HG03103 (cell line): ENCODE results near the gene MRPS5.
A peak's percentile ranks its signal among the peaks of the same experiment; 100 is the strongest.
"Not testable (repeated sequence)": the region's sequence is repeated elsewhere in the genome, so short reads cannot be mapped to it uniquely, and the experiment has no call there.

Experiments used
- ATAC-seq: cut with Tn5 transposase; IDR thresholded peaks from one replicate; pipeline ENCODE4 v1.9.1; 2021; ENCODE audit warnings: low read depth; ENCODE audit not compliant: unreplicated experiment

MRPS5 gene

DNA sequence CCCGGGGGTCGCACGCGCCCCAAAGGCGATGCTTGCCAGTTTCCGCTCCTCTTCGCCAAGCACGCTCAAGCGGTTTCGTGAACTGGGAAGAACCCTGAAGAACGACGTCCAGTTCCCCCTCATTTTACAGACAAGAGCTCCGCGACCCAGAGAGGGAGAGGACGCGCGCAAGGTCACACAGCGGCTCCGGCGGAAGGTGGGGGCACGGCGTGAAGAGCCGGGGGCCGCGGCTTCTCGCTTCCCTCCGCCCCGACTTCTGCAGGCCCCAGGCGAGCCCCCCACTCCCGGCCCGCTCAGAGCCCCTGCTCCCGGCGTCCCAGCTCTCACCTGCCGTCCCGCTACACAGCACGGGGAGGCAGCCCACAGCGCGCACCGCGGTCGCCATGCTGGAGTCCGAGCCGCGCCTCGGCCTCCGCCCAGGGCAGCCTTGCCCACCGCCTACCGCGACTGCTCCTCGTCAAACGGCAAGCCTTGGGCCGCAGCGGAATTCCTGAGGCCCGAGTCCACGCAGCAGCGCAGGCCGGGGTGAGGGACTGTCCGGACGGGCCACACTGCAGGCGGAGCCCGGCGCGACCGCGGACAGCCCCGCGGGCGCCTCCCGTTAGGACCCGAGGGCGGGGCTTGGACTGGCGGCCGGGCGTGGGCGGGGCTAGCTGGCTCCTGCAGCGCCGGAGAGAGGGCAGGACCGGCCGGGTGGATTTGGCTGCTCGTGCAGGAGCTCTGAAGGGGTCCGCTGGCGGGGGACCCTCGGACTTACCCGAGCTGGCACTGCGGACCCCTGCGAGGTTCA, at the start of gene MRPS5:
Gene MRPS5 (minus strand): TSS at position 402 of the 790 bp plus-strand sequence. CDS start 17 bp downstream, at position 385.
- peak; percentile 89 for ATAC-seq

DNA sequence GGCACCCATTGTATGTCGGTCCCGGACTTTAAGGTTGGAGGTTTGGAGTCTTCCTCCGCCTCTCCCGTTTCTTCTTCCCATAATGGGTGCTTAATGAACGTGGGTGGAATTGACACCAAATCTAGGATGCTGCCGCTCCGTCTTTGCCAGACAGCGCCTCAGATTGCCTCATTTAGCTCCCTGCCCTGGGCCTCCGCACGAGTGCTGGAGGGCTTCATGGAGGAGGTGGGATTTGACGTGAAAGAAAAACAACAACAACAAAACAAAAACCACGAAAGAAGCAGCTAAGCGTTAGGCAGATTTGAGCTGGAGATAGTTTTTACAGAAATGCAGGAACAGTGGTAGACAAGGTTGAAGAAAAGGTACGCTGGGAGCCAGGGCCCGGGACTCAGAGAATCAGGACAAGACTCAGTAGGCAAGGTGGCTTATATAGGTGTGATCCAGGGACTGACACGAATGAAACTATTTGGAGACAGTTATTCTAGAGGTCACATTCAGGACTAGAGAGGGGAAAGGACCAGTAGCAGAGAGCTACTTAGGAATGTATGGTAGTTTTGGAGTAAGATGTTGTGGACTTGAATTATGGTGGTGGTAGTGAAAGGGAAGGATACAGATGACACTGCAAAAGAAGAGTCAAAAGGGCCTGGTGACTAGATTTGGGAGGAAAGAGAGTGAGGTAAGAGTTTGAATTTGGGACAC, 44.6 kb upstream of the MRPS5 start:
- peak; percentile 1 for ATAC-seq

DNA sequence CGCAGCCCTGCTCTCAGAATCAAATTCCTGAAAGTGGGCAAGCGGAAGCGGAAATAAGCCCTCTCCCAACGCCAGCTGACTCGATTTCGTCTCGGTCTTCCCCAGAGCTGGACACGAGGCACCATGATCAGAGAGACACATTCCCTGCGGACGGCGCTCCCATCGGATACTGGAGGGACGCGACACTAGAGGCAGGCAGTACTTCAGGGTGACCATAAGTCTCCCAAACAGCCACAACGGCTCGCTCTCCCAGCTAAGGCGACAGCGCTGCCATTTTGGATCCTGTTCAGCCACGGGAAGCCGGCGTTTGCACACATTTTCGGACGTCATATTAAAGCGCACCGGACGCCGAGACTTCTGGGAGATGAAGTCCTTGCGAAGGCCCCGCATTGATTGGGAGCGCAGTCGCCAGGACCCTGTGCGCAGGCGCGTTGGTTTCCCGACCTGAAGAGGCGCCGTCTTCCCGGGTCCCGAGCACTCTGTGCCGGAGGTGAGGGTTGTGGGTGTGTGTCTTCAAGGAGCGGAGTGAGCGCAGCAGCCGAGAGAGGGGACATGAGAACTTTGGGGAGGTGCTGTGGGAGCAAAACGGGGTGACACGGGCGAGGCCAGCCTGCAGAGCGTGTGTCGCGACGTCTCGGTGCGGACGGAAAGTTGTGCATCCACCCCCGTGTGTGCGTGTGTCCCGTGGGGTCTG, 43.9 kb upstream of the MRPS5 start, which contains the start of gene ZNF2:
Gene ZNF2 (plus strand): TSS at position 439 of the 694 bp plus-strand sequence. CDS start 10,418 bp downstream, outside the sequence.
- peak; percentile 93 for ATAC-seq

DNA sequence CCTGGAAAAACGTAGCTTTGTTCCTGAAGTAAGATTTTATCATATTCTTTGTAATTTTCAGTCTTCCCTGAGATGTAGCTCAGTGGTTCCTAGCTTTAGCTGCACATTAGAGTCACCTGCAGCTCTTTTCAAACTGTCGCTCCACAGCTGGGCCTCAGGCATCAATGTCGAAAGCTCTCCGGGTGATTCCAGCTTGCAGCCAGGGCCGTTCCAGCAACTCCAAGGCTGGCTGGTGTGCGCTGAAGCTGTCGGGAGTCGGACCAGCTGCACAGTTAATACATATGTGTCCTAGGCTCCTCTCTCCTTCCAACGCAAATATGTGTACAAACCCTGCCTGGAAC, 43.4 kb upstream of the MRPS5 start:
- peak; percentile 4 for ATAC-seq

DNA sequence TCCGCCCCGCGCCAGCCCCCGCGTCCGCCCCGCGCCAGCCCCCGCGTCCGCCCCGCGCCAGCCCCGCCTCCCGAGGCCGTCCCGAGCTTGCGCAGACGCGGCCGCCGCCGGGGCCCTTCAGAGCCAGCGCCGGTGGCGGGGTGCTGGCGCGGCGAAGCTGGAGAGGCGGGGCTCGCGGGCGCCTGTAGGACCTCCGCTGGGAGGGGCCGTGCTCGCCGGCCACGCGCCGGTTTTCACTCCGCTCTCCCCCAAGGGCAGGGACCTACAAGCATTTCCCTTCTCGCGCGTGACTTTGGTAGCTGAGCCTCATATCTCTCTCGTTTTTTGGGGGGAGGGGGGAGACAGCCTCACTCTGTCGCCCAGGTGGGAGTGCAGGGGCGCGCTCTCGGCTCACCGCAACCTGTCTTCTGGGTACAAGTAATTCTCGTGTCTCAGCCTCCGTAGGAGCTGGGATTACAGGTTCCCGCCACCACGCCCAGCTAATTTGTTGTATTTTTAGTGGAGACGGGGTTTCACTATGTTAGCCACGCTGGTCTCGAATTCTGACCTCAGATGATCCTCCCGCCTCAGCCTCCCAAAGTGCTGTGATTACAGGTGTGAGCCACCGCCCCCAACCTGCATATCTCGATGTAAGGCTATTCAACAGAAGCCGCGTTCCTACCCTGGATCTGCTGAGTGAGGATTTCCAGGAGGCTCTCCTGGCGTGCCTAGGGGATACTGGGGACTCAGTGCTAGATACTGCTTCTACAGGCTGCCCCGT, 38.3 kb upstream of the MRPS5 start, which contains the start of gene ZNF514:
Gene ZNF514 (minus strand): TSS at position 159 of the 760 bp plus-strand sequence. CDS start 6,595 bp downstream, outside the sequence.
- peak; percentile 88 for ATAC-seq

DNA sequence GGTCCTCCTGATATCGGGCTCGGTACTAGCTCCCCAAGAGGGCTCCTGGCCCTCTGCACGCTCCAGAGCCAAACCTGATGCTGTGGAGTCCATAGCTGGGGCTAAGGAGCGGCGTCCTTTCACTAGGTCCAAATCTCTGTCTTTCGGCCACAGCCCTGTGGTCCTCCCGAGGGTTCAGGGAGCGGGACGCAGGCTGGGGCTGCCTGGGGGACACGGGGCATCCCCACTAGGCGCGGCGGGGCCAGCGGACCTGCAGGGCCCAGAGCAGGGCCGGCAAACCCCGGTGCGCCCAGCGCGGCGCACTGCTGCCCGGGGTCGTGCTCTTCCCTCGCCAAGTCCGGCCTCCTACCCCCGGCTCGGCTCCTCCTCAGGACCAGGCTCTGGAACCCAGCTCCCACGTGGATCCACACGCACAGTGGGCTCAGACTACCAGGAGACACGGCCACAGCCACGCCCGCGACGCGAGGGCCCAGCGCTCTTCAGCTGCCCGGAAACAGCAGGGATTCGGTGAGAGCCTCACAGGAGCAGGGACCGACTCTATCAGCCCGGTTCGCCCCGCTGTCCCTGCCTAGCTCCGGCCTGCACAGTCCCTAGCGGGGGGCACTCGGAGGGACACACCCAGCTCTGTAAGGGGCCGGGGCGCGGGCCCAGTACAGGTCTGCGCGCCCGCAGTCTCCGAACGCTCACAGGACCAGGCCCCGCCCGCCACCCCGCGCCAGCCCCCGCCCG, 37.4 kb upstream of the MRPS5 start:
- peak; percentile 36 for ATAC-seq

DNA sequence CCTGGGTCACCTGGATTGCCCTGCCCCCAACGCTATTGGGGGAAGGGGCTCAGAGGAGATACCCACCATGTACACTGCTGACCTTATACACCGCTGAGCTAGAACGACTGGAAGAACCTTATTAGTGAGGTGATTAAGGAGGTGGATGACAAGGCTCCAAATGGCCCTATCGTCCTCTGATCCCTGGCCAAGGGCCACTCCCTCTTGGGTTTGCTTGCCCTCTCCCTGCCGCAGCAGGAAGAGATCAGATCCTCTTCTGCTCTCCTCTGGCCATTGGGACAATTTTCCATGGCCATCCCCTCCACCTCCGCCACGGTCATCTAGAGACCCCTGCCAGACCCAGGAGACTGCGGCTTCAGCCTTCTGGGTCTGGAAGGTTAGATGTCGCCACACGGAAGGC, 36.8 kb upstream of the MRPS5 start:
- no peak for ATAC-seq

DNA sequence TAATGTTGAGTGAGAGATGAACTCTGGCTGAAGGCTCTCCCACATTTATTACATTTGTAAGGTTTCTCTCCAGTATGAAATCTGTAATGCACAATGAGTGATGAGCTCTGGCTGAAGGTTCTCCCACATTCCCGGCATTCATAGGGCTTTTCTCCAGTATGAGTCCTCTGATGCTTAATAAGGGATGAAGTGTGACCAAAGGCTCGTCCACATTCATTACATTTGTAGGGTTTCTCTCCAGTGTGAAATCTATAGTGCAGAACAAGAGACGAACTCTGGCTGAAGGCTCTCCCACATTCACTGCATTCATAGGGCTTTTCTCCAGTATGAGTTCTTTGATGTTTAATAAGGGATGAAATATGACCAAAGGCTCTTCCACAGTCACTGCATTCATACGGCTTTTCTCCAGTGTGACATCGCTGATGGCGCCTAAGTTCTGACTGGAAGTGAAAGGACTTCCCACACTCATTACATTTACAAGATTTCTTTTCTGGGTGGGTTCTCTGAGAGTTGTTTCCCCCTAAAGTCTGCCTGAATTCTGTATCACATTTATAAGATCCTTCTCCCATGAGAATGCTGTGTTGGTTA, 27.9 kb upstream of the MRPS5 start:
- no peak for ATAC-seq

DNA sequence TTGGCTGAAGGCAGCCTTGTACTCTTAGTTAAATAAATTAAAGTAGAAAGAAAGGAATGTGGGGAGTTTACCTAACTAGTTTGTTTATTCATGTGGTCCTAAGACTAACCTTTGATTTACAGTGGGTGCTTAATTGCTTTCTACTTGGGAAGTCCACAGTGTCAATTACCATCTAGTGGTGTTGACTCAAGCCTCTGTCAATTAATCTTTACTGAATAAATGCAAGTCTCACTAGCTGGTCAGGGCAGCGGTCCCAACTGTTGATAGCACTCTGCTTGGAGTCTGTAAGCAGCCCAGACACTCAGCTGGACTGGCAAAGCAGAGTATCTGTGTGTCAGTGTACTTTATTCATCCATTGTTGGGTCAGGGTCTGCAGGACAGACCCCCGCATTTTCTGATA, 22.2 kb upstream of the MRPS5 start:
- no peak for ATAC-seq

DNA sequence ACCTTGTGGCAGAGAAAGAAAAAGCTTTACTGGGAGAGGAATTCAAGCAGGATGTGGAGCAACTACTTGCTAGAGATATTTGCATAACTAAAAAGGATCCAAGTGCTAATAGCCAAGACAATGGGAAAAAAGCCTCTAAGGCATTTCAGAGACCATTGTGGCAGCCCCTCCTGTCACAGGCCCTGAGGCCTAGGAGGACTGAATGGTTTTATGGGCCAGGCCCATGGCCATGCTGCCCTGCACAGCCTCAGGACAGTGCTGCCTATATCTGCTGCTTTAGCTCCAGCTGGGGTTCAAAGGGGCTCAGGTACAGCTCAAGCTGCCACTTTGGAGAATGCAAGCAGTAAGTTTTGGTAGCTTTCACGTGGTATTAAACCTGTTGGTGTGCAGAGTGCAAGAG, 17.1 kb upstream of the MRPS5 start:
- no peak for ATAC-seq

DNA sequence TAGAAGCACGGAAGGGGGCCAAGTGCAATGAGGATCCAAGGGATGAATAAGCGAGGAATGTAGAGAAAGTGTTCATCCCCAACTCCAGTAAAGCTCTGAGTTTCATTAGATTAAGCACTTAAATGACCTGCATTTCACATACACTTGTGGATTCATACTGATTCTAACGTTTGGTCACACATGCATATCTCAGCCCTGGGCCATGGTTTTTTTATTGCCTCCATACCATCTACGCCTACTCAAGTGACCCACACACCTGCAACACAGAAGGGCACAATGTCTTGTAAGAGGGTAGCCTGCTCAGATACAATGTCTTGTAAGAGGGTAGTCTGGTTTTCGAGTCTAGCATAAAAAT, 566 bp upstream of the MRPS5 start:
- peak; percentile 3 for ATAC-seq

DNA sequence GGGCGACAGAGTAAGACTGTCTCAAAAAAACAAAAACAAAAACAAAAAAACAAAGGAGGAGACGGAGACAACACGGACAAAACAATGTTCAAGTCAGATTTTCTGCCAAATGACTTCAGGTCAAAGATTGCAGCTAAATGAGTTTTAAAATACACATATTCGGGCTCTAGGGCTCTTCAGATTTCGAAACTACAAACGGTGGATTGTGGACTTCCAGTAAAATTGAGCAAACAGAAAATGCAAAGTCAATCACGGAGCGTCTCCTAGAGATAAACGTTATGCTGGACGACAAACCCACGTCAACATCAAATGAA, 558 bp downstream of the MRPS5 start:
- no peak for ATAC-seq

DNA sequence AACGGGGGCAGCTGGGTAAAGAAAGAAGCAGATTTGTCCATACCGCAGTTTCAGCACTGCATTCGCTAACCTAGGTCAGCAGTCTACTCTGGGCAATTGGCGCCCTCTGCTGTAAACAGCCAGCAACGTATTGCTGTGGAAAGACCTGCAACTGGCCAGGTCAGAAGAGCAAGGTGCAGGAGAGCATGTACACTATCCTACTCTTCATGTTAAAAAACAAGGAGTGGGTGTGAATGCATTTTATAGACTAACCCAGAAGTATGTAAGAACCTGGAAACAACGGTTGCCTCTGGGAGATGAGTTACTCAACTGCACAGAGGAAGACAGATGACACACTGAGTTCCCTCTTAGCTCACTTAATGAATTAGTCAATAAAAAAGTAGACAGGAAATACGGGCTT, 6.2 kb downstream of the MRPS5 start:
- ATAC-seq = peak; percentile 89

DNA sequence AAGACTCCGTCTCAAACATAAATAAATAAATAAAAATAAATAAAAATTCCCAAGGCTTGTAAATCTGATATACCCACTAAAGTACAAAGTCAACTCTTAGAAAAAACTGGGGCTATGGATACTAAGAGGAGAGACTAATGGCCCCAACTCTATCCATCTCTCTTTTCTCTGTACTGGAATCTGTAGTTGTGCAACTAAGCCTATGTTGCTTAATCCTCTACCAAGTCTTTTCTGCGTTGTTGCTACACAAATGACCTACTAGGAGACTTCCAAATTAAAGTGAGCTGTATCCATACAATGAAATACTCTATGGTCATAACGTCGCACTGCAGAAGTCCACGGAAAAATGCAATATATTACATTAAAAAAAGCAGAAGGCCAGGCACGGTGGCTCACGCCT, 8.1 kb downstream of the MRPS5 start:
- ATAC-seq = no peak

DNA sequence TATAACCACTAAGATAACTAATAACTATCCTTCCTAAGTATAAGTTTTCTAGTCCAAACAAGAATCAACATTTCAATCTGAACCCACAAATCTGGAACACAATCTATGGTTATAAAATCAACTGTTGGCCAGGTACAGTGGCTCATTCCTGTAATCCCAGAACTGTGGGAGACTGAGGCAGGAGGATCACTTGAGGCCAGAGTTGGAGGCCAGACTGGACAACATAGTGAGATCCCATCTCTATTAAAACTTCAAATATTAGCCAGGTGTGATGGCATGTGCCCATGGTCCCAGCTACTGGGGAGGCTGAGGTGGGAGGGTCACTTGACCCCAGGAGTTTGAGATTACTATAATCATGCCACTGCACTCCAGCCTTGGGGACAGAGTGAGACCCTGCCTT, 11.2 kb downstream of the MRPS5 start:
- no peak for ATAC-seq

DNA sequence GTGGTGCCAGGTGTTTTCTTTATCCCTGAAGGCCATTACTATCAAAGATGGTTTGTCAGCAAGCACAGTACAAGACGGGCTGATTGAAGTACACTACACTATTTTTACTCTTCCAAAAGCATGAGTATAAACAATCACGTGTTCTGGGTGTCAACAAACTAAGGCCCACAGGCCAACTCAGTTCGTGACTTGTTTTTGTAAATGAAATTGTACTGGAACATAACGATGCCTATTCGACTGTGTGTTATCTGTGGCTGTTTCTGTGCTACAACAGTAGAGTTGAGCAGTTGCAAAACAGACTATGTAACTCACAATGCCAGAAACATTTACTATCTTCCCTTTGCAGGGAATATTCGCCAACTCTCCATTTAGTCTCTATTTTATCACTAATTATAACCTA, 12.3 kb downstream of the MRPS5 start:
- no peak for ATAC-seq

DNA sequence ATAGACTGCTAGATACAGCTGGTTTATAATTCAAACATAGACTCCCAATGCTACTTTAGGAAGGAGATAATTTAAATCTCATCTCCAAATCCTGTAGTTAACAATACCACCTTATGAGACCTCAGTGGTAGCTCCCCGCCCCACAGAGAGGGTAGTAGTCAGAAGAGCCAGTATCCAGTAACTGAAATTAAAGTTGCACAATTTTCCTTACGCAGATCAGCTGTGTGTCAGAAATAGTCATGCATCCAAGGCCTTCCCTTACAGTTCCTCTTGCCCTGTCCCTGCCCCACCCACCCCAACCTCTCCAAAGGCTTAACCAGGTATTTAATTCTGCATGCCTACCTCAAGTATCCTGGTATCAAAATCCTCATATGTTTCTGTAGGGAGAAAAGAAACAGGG, 15.5 kb downstream of the MRPS5 start:
- no peak for ATAC-seq

DNA sequence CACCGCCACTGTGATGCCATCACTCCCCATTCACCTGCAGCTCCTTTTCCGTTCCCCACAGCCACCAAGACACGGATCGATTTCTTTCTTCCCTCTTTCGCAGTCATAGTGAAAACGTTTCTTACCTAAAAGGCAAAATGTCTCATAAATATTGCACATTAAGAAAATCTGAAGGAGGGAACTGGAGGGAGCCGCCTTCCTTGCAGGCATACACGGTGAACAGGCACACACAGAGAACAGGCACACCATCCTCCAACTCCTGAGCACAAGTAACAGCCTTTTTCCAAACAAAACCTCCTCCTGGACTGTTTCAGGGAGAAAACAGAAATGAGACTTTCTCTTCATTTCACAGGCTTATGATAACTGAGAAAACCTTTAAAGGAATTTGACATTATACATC, 17.0 kb downstream of the MRPS5 start:
- ATAC-seq = no peak

DNA sequence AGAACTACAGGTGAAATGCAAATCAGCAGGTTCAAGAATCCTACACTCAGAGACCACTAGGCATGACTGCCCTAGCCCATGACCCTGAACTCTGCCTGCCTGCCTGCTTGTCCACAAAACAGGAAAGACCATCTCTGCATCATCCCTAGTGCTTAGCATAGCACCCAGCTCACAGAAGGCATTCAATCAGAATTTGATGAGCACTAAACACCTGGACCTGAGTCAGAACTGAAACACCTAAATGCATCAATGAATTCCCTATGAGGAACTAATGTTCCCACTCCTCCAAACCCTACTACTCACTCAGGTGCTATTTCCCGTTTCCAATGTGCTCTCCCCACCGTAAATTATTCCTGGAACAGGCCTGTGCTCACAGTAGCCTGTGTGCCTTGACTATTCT, 21.7 kb downstream of the MRPS5 start:
- no peak for ATAC-seq

DNA sequence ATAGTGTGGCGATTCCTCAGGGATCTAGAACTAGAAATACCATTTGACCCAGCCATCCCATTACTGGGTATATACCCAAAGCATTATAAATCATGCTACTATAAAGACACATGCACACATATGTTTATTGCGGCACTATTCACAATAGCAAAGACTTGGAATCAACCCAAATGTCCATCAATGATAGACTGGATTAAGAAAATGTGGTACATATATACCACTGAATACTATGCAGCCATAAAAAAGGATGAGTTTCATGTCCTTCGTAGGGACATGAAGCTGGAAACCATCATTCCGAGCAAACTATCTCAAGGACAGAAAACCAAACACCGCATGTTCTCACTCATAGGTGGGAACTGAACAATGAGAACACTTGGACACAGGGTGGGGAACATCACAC, 23.3 kb downstream of the MRPS5 start:
- ATAC-seq = not testable (repeated sequence)
